Central memory CD4-positive, alpha-beta T cell (primary cell): ENCODE data around the gene ABHD13.
A peak's percentile ranks its signal among the peaks of the same experiment; 100 is the strongest.
"Not testable (repeated sequence)": the region's sequence is repeated elsewhere in the genome, so short reads cannot be mapped to it uniquely, and the experiment has no call there.

Experiments used
- DNase-seq: peaks from one replicate; pipeline ENCODE4 v3.0.0; 2022

The ABHD13 gene

DNA sequence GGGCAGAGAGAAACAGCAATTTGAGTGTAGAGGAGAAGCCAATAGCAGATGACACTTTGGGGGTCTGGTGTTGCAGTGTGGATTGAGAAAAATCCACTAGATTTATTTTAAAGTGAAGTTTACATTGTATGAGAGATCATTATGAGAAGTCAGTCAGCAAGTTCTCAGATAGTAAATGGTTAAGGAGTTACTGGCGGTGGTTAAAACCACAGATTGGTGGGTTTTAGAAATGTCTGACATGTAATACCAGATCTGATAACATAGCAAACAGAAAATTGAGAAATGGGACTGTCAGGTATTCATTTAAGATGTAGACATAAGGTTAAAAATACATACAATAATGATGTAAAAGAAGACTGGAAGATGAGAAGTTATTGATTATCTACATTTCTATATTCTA is 7.2 kb downstream of the ABHD13 start:
- DNase-seq: peak; percentile 31

- DNase-seq: no peak
Observed at GRCh38 chr13:108226184-108226583, 8.0 kb downstream of the ABHD13 start.

DNA sequence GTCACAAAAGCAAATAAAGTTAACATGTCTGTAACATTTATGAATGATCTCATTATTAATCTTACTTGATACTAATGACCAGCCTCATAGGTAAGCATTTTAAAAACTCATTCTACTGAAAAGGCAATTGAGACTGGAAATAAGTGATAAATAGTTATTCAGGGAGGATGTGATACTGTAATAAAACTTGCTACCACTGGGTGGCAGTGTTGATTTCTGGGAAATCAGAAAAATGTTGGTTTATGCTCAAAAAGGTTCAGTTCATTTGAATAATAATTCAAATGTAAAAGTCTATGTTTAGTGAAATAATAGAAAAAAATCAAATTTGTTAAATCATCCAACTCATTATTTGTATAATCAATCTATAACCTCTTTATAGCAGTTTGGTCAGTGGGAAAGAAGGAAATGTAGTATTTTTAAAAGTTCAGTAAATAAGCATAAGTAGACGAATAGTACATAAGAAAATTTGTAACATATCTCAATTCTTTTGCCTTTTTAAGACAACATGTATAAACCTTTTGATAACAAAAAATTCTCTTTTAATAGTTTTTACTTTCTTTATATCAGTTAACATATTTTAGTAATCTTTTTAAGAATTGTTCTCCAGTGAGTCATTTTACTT is 9.6 kb downstream of the ABHD13 start:
- peak; percentile 42 for DNase-seq

GRCh38 chr13:108230377-108230776 is 12.2 kb downstream of the ABHD13 start:
- DNase-seq: no peak

DNA sequence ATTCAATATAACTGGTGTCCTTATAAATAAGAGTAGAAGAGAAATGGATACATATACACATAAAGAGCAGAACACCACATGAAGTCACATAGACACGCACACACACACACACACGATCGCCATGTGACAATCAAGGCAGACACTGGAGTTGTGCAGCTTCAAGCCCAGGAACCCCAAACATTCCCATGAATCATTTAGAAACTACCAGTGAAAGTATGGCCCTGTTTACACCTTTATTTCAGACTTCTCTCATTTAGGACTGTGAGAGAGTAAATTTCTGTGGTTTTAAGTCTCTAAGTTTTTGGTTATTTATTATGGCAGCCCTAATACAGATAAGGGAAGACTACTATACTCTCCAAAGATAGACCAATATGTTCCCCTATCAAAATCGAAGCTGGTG is 31.0 kb downstream of the ABHD13 start:
- DNase-seq: no peak

- DNase-seq: no peak
Observed at GRCh38 chr13:108257248-108257647, 39.1 kb downstream of the ABHD13 start.

DNA sequence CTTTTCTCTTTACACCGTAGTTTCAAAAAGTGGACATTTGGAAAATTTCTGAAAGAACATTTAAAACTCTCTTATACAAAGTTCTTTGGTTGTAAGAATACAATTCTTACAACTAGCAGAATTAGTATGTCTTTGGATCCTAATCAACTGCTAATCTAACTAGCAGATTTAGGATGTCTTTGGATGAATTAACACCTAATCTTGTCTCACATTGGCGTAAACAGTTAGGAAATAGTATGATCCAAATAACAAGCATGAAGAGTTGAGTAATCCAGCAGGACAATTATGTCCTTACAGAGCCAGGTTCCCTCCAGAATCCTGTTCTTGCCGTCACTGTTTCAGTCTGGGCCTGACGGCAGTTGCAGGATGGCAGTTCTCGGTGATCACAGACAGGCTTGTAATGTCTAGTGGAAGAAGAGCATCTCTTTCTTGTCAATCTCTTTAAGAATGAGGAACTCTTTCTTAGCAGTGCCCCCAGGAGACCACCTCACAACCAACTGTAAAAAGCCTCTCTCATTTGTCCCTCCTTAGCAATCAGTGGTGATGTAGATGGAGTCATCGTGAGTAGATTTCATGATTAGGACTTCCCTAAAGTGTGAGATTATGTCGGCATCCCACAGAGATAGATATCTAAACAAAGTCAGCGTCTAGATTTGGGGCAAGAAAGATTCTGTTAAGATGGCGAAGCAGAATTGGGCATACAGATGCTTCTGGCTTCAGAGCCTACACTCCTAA is 45.6 kb downstream of the ABHD13 start:
- no peak for DNase-seq

GRCh38 chr13:108266321-108266990 is 48.3 kb downstream of the ABHD13 start:
- DNase-seq: no peak

- DNase-seq: no peak
Observed at GRCh38 chr13:108267347-108267746, 49.2 kb downstream of the ABHD13 start.

DNA sequence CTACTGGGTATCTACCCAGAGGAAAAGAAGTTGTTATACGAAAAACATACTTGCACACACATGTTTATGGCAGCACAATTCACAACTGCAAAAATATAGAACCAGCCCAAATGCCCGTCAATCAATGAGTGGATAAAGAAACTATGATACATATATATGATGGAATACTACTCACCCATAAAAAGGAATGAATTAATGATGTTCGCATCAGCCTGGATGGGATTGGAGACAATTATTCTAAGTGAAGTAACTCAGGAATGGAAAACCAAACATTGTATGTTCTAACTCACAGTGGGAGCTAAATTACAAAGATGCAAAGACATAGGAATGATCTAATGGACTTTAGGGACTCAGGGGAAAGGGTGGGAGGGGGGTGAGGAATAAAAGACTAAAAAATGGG is 49.7 kb downstream of the ABHD13 start:
- not testable (repeated sequence) for DNase-seq

GRCh38 chr13:108268466-108269112 is 50.4 kb downstream of the ABHD13 start:
- DNase-seq: no peak

DNA sequence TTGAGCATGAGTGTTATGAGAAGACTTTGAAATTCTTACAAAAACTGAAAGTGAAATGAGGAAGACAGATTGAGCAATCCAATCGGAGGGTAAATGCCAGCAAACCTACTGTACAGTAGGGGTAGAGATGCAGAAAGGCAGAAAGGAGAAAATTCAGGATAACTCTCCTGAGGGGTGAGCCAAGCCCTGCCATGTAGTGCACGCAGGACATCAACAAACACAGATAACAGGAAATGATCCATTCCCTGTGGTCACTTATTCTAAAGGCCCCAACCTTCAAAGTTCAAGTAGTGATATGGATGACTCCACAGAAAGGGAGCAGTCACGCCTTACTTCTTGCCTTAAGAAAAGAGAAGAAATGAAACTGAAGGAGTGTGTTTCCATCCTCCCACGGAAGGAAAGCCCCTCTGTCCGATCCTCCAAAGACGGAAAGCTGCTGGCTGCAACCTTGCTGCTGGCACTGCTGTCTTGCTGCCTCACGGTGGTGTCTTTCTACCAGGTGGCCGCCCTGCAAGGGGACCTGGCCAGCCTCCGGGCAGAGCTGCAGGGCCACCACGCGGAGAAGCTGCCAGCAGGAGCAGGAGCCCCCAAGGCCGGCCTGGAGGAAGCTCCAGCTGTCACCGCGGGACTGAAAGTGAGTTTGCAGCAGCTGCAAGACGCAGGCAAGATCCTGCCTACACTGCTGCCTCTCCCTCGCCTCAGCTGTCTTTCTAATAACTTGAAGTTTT is 51.6 kb downstream of the ABHD13 start, which contains the start of gene TNFSF13B:
Gene TNFSF13B, plus strand, starts transcription at position 118 of the 728 bp plus-strand sequence. Its CDS starts 178 bp downstream, at position 296.
- peak; percentile 24 for DNase-seq

- no peak for DNase-seq
Observed at GRCh38 chr13:108270442-108270841, 52.2 kb downstream of the ABHD13 start.

DNA sequence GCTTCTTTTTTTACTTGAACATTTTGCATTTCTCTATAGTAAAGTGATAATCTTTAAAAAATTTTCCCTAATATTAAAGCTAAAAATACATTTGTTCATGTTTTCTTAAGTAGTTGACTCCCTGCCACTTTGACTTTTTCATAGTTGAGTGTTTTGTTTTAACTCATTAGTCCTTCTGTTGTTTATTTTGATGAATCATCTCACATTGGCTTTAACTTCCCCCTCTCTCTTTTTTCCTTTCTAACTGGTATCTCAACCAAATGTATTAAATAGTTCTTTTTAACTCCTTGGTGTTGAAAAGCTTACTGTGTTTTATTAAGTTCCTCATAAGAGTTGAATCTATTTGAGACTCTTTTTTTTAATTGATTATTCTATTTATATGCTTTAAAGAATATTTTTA is 54.1 kb downstream of the ABHD13 start:
- DNase-seq: no peak

DNA sequence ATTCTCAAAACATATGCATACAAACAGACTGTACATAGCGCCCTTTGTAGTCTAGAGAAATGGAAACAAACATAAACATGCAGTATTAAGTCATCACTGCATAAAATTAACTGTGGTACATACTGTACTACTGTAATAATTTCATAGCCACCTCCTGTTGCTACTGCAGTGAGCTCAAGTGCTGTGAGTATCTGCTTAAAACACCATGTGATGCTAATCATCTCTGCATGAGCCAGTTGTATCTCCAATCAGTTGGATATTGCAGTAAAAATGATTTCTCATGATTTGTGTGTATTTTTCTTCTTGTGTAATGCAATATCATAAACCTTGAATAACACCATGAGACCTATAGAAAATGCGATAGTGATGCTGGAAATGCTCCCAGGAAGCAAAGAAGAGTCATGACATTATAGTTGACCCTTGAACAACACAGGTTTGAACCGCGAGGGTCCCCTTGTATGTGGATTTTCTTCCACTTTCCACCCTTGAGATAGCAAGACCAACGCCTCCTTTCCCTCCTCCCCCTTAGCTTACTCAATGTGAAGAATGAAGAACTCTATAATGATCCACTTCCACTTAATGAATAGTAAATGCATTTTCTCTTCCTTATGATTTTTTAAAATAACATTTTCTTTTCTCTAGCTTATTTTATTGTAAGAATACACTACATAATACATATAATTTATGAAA is 55.4 kb downstream of the ABHD13 start:
- no peak for DNase-seq

DNA sequence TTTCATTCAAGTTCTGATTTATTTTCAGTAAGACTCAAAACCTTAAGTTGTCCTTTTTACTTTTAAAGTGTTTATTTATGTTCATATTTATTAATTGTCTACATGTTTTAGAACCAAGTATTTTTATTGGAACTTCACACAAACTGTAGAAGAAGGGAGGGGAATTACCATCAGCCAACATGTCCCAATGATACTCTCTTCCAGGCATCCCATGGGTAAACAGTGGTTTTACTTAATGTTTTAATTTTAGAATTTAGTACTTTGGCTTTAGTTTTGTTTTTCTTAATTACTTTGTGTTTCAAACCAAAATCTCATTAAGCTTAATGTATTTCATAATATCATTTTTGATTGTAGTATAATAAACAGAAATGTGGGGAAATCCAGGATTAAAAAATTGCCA is 56.5 kb downstream of the ABHD13 start:
- DNase-seq: no peak

GRCh38 chr13:108276060-108276459 is 57.9 kb downstream of the ABHD13 start:
- no peak for DNase-seq

DNA sequence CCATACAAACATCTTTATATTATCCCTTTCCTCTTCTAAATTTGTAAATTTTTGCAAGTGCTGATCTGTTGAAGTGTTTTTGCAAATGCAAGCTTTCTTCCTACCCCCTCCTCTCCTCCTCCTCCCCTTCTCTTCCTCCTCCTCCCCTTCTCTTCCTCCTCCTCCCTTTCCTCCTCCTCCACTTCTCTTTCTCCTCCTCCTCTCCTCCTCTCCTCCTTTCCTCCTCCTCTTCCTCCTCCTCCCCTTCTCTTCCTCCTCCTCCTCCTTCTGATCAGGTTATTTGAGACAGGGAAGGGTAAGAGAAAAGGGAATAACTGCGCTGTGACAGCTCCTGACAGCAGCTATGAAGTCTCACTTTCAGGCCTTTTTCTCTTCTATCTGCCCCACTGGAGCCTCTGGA is 60.3 kb downstream of the ABHD13 start:
- no peak for DNase-seq

DNA sequence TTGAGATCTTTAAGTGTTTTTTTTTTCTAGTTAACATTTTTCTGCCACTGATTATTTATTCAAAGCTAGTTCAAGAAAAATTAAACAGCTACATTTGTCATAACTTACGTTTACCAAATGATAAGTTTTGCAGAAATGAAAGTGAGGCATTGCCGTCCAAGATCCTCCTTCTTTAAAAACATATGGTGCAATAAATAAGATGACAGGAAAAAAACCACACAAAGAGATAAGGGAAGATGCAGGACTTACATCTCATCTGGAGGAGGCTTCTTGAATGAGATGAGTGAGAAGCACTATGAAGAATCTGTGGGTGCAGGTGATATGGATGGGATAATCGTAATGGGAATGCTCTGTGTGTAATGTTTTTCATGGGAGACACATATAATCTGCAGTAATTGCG is 63.7 kb downstream of the ABHD13 start:
- no peak for DNase-seq

GRCh38 chr13:108283110-108283509 is 64.9 kb downstream of the ABHD13 start:
- no peak for DNase-seq
